HG03097 (cell line): Measurements from ENCODE around the gene HRG.

Source experiments
- ATAC-seq: cut with Tn5 transposase; IDR thresholded peaks from one replicate; pipeline ENCODE4 v1.9.1; 2021; ENCODE audit not compliant: unreplicated experiment, low FRiP score

Gene HRG

GRCh38 chr3:186719945-186720739 lies 54.3 kb downstream of the HRG start:
- no peak for ATAC-seq

GRCh38 chr3:186722457-186722856 lies 56.6 kb downstream of the HRG start:
- no peak for ATAC-seq

- ATAC-seq: no peak
These were observed 59.1 kb downstream of the HRG start for GRCh38 chr3:186724911-186725310.
